ENCODE results near the gene GNB1L.

- TF ChIP-seq CTCF (IDR thresholded peaks at IDR 0.05) (no peak), POLR2A (IDR thresholded peaks at IDR 0.05; ENCODE audit: low read depth) (no peak), POLR2AphosphoS5 (IDR thresholded peaks at IDR 0.05) (no peak)
These were observed 24.0 kb upstream of the GNB1L start for GRCh38 chr22:19878461-19879245.

All from esophagus muscularis mucosa (tissue), 3 donors.